ENCODE data around the gene BTN1A1. TPM values are rescaled to one million over a fixed set of nuclear protein-coding genes. Genes with fewer than 3 reads are reported as not detected.
"Not testable (repeated sequence)": the region's sequence is repeated elsewhere in the genome, so short reads cannot be mapped to it uniquely, and the experiment has no call there.

The BTN1A1 gene
- total RNA-seq, 1 donor from 2014 or later: 0.36 TPM

DNA sequence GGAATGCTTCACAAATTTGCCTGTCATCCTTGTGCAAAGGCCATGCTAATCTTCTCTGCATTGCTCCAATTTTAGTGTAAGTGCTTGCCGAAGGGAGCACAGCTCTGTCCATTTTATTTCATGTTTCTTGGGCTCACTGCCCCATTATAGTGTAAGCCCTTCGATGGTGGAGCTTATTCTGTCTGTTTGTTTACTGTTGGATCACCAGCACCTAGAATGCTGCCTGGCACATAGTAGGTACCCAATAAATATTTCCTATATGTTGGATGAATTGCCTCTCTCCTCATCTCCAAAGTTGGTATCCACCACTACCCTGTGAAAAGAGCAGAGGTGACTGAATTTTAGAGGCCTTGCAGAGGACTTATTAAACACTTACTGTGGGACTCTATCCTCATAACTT is 19.3 kb downstream of the BTN1A1 start:
- Mint-ChIP-seq H3K36me3 (no peaks in the 10 kb centered on the region), H3K9me3 (no peaks in the 10 kb centered on the region), H3K27me3 (peaks cover 6% of the 10 kb centered on the region), H3K4me3 (no peak overlapping the region), H3K27ac (no peak overlapping the region), H3K4me1 (ENCODE audit: unreplicated experiment) (peaks cover 22% of the 10 kb centered on the region)
- DNase-seq (ENCODE audit: extremely low spot score, unreplicated experiment): no peak
- TF ChIP-seq, protein P1, sequence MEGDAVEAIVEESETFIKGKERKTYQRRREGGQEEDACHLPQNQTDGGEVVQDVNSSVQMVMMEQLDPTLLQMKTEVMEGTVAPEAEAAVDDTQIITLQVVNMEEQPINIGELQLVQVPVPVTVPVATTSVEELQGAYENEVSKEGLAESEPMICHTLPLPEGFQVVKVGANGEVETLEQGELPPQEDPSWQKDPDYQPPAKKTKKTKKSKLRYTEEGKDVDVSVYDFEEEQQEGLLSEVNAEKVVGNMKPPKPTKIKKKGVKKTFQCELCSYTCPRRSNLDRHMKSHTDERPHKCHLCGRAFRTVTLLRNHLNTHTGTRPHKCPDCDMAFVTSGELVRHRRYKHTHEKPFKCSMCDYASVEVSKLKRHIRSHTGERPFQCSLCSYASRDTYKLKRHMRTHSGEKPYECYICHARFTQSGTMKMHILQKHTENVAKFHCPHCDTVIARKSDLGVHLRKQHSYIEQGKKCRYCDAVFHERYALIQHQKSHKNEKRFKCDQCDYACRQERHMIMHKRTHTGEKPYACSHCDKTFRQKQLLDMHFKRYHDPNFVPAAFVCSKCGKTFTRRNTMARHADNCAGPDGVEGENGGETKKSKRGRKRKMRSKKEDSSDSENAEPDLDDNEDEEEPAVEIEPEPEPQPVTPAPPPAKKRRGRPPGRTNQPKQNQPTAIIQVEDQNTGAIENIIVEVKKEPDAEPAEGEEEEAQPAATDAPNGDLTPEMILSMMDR (conservative IDR thresholded peaks at IDR 0.05): no peak

DNA sequence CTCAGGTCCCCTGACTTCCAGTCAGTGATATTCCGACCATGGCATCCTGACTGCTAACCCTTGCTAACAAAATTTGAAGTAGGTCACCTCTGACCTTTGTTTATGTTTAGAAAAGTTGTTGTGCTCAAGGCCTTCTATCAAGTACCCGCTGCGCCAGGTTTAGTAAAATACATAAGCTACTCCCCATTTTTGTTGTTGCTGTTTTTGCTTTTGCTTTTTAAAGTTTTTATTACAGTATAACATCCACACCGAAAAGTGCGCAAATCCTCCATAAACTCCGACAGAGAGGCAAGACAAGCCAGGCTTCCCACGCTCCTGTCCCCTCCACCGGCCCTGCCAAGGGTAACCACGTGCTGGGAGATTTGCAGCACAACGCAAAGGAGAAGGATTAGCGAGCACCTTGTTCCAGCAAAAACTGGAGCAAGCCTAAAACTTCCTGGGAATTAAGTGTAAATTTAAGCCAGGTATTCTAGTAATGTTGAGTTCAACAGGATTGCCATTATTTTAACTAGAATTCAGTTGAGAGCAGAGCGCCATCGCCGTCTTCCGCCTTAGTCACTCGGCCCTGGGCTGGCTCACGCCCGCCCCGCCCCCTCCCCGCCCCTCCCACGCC is 20.2 kb downstream of the BTN1A1 start:
- H3K4me1 Mint-ChIP-seq (ENCODE audit: unreplicated experiment): peaks cover 22% of the 10 kb centered on the region
- no peaks in the 10 kb centered on the region for H3K36me3 Mint-ChIP-seq
- TF ChIP-seq, protein P1 (conservative IDR thresholded peaks at IDR 0.05): no peak
- DNase-seq (ENCODE audit: extremely low spot score, unreplicated experiment): no peak
- no peaks in the 10 kb centered on the region for H3K9me3 Mint-ChIP-seq
- H3K27ac Mint-ChIP-seq: peak overlapping the region; percentile 96
- peaks cover 6% of the 10 kb centered on the region for H3K27me3 Mint-ChIP-seq
- H3K4me3 Mint-ChIP-seq: peak overlapping the region; percentile 89

DNA sequence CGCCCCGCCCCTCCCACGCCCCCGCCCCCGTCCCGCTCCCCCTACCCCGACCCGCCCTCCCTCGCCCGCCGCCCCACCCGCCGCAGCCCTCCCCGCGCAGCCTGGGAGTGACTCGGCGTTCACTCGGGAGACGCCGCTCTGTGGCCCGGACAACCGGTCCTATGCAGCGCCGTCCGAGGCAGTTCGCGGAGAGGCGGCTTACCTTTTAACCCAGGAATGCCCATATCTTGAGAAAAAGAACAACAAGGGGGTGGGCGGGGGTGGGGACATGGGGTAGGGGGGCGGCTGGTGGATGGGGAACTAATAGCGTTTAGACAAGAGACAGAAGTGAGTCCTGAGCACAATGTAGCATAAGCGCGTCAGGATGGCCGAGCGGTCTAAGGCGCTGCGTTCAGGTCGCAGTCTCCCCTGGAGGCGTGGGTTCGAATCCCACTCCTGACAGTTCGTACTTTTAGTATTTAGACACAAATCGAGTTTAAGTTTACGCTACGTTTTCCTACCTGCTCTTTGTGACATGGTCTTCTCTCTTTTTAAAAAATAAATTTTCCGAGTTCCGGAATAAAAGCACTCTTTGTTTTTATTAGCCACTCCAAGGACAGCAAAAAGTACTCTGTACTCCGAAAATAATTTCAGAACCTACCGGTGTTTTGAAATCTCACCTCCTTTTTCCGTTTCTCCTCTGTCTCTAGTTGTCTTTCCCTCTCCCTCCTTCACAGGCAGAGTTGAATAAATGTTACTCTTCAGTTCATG is 20.9 kb downstream of the BTN1A1 start:
- peak; percentile 90 for DNase-seq (ENCODE audit: extremely low spot score, unreplicated experiment)
- Mint-ChIP-seq H3K27ac (peak overlapping the region; percentile 96), H3K4me1 (ENCODE audit: unreplicated experiment) (peaks cover 22% of the 10 kb centered on the region), H3K9me3 (no peaks in the 10 kb centered on the region), H3K36me3 (no peaks in the 10 kb centered on the region), H3K4me3 (peak overlapping the region; percentile 91), H3K27me3 (peaks cover 6% of the 10 kb centered on the region)
- TF ChIP-seq, protein P1 (conservative IDR thresholded peaks at IDR 0.05): no peak

DNA sequence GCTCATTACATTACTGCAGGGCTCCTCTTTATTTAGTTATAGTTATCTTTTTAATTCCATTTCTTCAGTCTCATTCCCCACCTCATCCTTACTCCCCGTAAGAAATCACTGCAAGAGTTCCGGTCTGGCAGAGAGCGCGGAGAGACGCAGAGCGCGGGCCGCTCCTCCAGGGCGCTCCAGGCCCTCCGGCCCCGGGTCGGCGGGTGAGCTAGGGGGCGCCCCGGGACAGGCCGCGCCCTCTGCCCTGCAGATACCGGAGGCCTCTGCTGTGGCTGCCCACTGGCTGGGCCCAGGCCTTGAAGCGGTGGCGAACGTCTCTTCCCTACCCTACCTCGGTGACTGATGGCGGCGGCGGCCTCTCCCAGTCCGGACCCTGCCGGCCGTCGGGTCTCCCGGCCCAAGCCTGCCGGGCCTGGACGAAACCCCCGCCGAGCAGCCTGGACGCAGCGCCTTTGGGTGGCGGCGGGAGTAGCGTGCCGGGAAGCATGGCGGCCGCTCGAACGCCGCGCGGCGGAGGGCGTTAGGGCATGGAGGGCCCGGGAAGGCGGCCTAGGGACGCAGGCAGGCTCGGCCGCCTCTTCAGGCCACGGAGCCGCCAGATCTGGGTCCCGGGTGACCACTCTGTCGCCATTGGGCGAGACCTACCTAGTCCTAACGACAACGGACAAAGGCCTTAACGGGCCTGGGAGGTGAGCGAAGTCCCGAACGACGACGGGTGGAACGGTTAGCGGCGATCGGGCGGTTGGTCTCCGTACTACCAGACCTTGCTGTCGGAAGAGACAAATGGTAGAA is 21.7 kb downstream of the BTN1A1 start:
- DNase-seq (ENCODE audit: extremely low spot score, unreplicated experiment): peak; percentile 81
- H3K36me3 Mint-ChIP-seq: no peaks in the 10 kb centered on the region
- no peaks in the 10 kb centered on the region for H3K9me3 Mint-ChIP-seq
- TF ChIP-seq, protein P1 (conservative IDR thresholded peaks at IDR 0.05): peak; percentile 39
- H3K27ac Mint-ChIP-seq: peak overlapping the region; percentile 96
- peaks cover 22% of the 10 kb centered on the region for H3K4me1 Mint-ChIP-seq (ENCODE audit: unreplicated experiment)
- peaks cover 6% of the 10 kb centered on the region for H3K27me3 Mint-ChIP-seq
- peak overlapping the region; percentile 91 for H3K4me3 Mint-ChIP-seq

DNA sequence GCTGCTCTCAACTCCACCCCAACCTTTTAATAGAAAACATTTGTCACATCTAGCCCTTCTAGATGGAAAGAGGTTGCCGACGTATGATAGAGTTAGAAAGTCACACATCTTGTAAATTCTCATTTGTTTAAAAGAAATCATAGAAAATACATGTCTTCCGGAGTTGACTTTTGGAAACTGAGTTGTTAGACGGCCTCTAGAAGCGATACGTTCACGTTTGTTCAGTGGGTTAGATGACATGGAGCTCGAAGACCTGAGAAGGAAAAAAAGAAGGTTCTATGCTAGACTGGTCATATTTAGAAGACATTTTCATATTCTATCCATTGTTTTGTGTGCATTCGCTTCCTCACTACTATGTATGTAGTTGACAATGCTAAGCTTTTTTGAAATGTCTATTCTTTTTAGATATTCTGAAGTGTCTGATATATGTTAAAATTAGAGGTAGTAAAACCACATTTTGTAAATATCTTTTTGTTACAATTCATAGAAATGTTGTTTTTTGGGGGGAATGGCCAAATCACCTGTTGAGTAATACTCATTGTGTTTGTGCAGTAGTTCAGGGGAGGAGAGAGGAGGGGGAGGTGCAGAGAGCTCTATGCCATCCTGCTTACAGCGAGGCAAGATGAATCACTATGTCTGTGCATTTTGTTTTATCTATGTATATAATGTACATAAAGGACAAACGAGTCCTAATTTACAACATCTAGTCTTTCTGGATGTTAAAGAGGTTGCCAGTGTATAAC is 22.6 kb downstream of the BTN1A1 start:
- Mint-ChIP-seq H3K4me1 (ENCODE audit: unreplicated experiment) (peaks cover 22% of the 10 kb centered on the region), H3K4me3 (peak overlapping the region; percentile 91), H3K27ac (peak overlapping the region; percentile 93)
- DNase-seq (ENCODE audit: extremely low spot score, unreplicated experiment); H3K27me3 Mint-ChIP-seq; H3K9me3 Mint-ChIP-seq; H3K36me3 Mint-ChIP-seq: not testable (repeated sequence)

DNA sequence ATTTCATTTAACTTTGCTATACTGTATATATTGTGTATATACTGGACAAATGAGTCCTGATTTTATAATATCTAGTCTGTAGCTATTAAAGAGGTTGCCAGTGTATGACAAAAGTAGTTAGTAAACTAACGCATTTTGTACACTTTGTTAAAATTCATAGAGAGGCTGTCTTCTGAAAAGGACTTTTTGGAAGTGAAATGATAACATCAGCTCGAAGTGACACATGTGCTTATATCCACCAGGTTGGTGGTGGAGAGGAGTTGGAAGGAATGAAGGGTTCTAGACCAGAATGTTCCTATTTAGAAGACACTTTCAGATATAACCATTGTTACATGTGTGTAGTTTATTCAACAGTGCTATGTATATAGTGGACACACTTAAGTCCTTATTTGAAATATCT is 24.2 kb downstream of the BTN1A1 start:
- H3K36me3 Mint-ChIP-seq; H3K27ac Mint-ChIP-seq; H3K9me3 Mint-ChIP-seq; H3K27me3 Mint-ChIP-seq; H3K4me3 Mint-ChIP-seq; DNase-seq (ENCODE audit: extremely low spot score, unreplicated experiment): not testable (repeated sequence)
- H3K4me1 Mint-ChIP-seq (ENCODE audit: unreplicated experiment): peaks cover 22% of the 10 kb centered on the region
